Muscle layer of colon (tissue), 2 donors: ENCODE results near the gene ZNF526.

ENCODE experiments used
- H3K27ac ChIP-seq: one replicate; pipeline ENCODE4 v1.7.0; 2013; ENCODE audit warnings: low read depth, mild to moderate bottlenecking, low read length, moderate library complexity
- H3K27me3 ChIP-seq, 2 donors: one replicate each; pipeline ENCODE4 v1.7.0; 2013; ENCODE audit warnings: low read length in 2 of 2, mild to moderate bottlenecking in 2 of 2; ENCODE audit not compliant: insufficient read depth in 2 of 2, control insufficient read depth in 1 of 2
- H3K36me3 ChIP-seq: one replicate; pipeline ENCODE4 v1.7.0; 2013; ENCODE audit warnings: mild to moderate bottlenecking, low read length; ENCODE audit not compliant: insufficient read depth
- H3K4me1 ChIP-seq: one replicate; pipeline ENCODE4 v1.7.0; 2013; ENCODE audit warnings: mild to moderate bottlenecking, low read length; ENCODE audit not compliant: insufficient read depth
- H3K4me3 ChIP-seq, 2 donors: one replicate each; pipeline ENCODE4 v1.7.0; 2013; ENCODE audit warnings: low read length in 2 of 2, low read depth in 1 of 2, mild to moderate bottlenecking in 1 of 2, moderate library complexity in 1 of 2
- H3K9ac ChIP-seq: one replicate; pipeline ENCODE4 v1.7.0; 2013; ENCODE audit warnings: low read length
- H3K9me3 ChIP-seq: one replicate; pipeline ENCODE4 v1.7.0; 2013; ENCODE audit warnings: mild to moderate bottlenecking, low read length
- donor health status: abdominal sarcoma.
- donor health status: Adenocarcinoma of cecum.

ZNF526 gene

GRCh38 chr19:42229855-42230351, 9.8 kb downstream of the ZNF526 start:
- no peaks in the 10 kb centered on the region for H3K9me3 ChIP-seq
- H3K27ac ChIP-seq: no peak overlapping the region
- H3K27me3 ChIP-seq: no peaks in the 10 kb centered on the region
- no peak overlapping the region for H3K9ac ChIP-seq
- H3K4me3 ChIP-seq: no peak overlapping the region
- H3K4me1 ChIP-seq: peaks cover 5% of the 10 kb centered on the region
- peaks cover 80% of the 10 kb centered on the region for H3K36me3 ChIP-seq

GRCh38 chr19:42230571-42230970, 10.5 kb downstream of the ZNF526 start:
- H3K4me1 ChIP-seq: peaks cover 5% of the 10 kb centered on the region
- no peaks in the 10 kb centered on the region for H3K9me3 ChIP-seq
- no peak overlapping the region for H3K27ac ChIP-seq
- H3K9ac ChIP-seq: no peak overlapping the region
- H3K27me3 ChIP-seq: no peaks in the 10 kb centered on the region
- no peak overlapping the region for H3K4me3 ChIP-seq
- H3K36me3 ChIP-seq: peaks cover 80% of the 10 kb centered on the region

- Histone ChIP-seq H3K9ac (no peak overlapping the region), H3K9me3 (no peaks in the 10 kb centered on the region), H3K4me3 (no peak overlapping the region), H3K27ac (no peak overlapping the region), H3K27me3 (no peaks in the 10 kb centered on the region), H3K4me1 (peaks cover 5% of the 10 kb centered on the region), H3K36me3 (peaks cover 78% of the 10 kb centered on the region)
Measured at GRCh38 chr19:42232435-42232834, 12.3 kb downstream of the ZNF526 start.

GRCh38 chr19:42233106-42233505, 13.0 kb downstream of the ZNF526 start:
- H3K27me3 ChIP-seq: no peaks in the 10 kb centered on the region
- H3K9ac ChIP-seq: no peak overlapping the region
- no peaks in the 10 kb centered on the region for H3K9me3 ChIP-seq
- H3K4me1 ChIP-seq: peaks cover 5% of the 10 kb centered on the region
- peaks cover 78% of the 10 kb centered on the region for H3K36me3 ChIP-seq
- H3K4me3 ChIP-seq: no peak overlapping the region
- no peak overlapping the region for H3K27ac ChIP-seq

GRCh38 chr19:42233678-42234292, 13.7 kb downstream of the ZNF526 start:
- Histone ChIP-seq H3K36me3 (peaks cover 77% of the 10 kb centered on the region), H3K27me3 (no peaks in the 10 kb centered on the region), H3K27ac (no peak overlapping the region), H3K9me3 (no peaks in the 10 kb centered on the region), H3K4me1 (peaks cover 5% of the 10 kb centered on the region), H3K4me3 (no peak overlapping the region), H3K9ac (no peak overlapping the region)

GRCh38 chr19:42234364-42234763, 14.3 kb downstream of the ZNF526 start:
- H3K27ac ChIP-seq: no peak overlapping the region
- H3K36me3 ChIP-seq: peaks cover 77% of the 10 kb centered on the region
- H3K4me3 ChIP-seq: no peak overlapping the region
- H3K4me1 ChIP-seq: peaks cover 5% of the 10 kb centered on the region
- no peaks in the 10 kb centered on the region for H3K27me3 ChIP-seq
- H3K9ac ChIP-seq: no peak overlapping the region
- H3K9me3 ChIP-seq: no peaks in the 10 kb centered on the region

- Histone ChIP-seq H3K27ac (no peak overlapping the region), H3K36me3 (peaks cover 72% of the 10 kb centered on the region), H3K9ac (no peak overlapping the region), H3K9me3 (no peaks in the 10 kb centered on the region), H3K4me3 (no peak overlapping the region), H3K27me3 (no peaks in the 10 kb centered on the region), H3K4me1 (peaks cover under 1% of the 10 kb centered on the region)
Measured at GRCh38 chr19:42235181-42235580, 15.1 kb downstream of the ZNF526 start.

GRCh38 chr19:42239544-42240220, 19.6 kb downstream of the ZNF526 start:
- H3K9me3 ChIP-seq: no peaks in the 10 kb centered on the region
- H3K4me1 ChIP-seq: peaks cover 17% of the 10 kb centered on the region
- H3K27me3 ChIP-seq: no peaks in the 10 kb centered on the region
- no peak overlapping the region for H3K27ac ChIP-seq
- peaks cover 32% of the 10 kb centered on the region for H3K36me3 ChIP-seq
- H3K9ac ChIP-seq: no peak overlapping the region
- no peak overlapping the region for H3K4me3 ChIP-seq

GRCh38 chr19:42241279-42241678, 21.2 kb downstream of the ZNF526 start:
- H3K9me3 ChIP-seq: no peaks in the 10 kb centered on the region
- no peak overlapping the region for H3K27ac ChIP-seq
- peaks cover 30% of the 10 kb centered on the region for H3K4me1 ChIP-seq
- peak overlapping the region in 1 of 2 donors; percentile 56 for H3K4me3 ChIP-seq
- peak overlapping the region; percentile 89 for H3K9ac ChIP-seq
- H3K27me3 ChIP-seq: no peaks in the 10 kb centered on the region
- H3K36me3 ChIP-seq: peaks cover 19% of the 10 kb centered on the region

- Histone ChIP-seq H3K9me3 (no peaks in the 10 kb centered on the region), H3K27ac (peak overlapping the region; percentile 61), H3K4me1 (peaks cover 36% of the 10 kb centered on the region), H3K27me3 (no peaks in the 10 kb centered on the region), H3K4me3 (peak overlapping the region; percentile 56), H3K36me3 (peaks cover 16% of the 10 kb centered on the region), H3K9ac (peak overlapping the region; percentile 89)
Measured at GRCh38 chr19:42242069-42242511, 22.0 kb downstream of the ZNF526 start.

- no peaks in the 10 kb centered on the region for H3K27me3 ChIP-seq
- no peaks in the 10 kb centered on the region for H3K9me3 ChIP-seq
- H3K4me1 ChIP-seq: peaks cover 36% of the 10 kb centered on the region
- peaks cover 16% of the 10 kb centered on the region for H3K36me3 ChIP-seq
- peak within 1 kb of the TSS; percentile 61 for H3K27ac ChIP-seq
- peak within 1 kb of the TSS; percentile 89 for H3K9ac ChIP-seq
- H3K4me3 ChIP-seq: peak within 1 kb of the TSS; percentile 56 to 78
Measured at GRCh38 chr19:42242512-42243409, 22.6 kb downstream of the ZNF526 start, which contains the start of gene GSK3A. TSS of gene GSK3A (minus strand) at chr19:42242602. CDS start at chr19:42242465, 137 bp downstream.
